SH-SY5Y (cell line): ENCODE results near the gene MYMK.

ENCODE experiments used
- GATA2 ChIP-seq: IDR thresholded peaks from 2 replicates; pipeline ENCODE4 v1.6.1; 2011; ENCODE audit warnings: mild to moderate bottlenecking, low read depth, low read length
- GATA3 ChIP-seq: IDR thresholded peaks from 2 replicates; pipeline ENCODE4 v1.6.1; 2011; ENCODE audit warnings: low read depth, mild to moderate bottlenecking, low read length, moderate library complexity

DNA sequence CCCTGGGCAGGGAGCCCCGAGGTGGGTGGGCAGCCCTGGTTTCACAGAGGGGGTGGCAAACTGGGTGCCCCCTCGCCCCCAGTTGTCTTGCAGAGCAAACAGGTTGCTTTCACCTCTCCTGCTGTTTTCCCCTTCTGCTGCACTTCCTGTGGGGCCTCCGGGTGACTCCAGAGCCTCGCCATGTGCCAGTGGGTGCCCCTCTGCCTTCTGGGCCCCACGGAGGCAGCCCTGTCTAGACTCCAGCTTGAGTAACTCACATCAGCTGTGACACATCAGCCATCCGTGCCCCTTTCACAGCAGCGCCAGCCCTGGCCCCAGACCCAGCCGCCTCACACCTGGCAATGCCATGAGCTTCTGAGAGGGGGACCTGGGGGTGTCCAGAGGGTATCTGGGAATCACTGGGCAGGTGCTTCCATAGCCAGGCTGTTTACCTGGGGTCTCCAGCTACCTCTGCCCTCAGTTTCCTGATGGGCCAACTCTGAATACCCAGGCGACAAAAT is 46.7 kb upstream of the MYMK start:
- TF ChIP-seq GATA2 (no peak), GATA3 (no peak)
